HepG2 (cell line): ENCODE data around the gene MFSD6. TPM values are rescaled to one million over a fixed set of nuclear protein-coding genes. Genes with fewer than 3 reads are reported as not detected.

Experiments used
- ATAC-seq: fragments of 200-7000 bp; cut with Tn5 transposase; 3 replicates; pipeline ENCODE4 v1.9.1; 2020; ENCODE audit warnings: mild to moderate bottlenecking, moderate library complexity
- BruUV-seq: library from RNA; stranded (reverse); fragments of 400-500 nt; replicated peaks from 2 replicates; lab custom pipeline; 2021; lab: Mats Ljungman, UMichigan
- CTCF ChIA-PET: fragments of 300-600 bp; formaldehyde crosslinking; extraction: SDS; loops from one replicate; lab custom pipeline; 2021; ENCODE audit warnings: low total read pairs, inconsistent platforms, low intra/inter-chr PET ratio; lab: Yijun Ruan, JAX
- POLR2A ChIA-PET: fragments of 350-600 bp; sonication (Branson Sonifier 250); formaldehyde crosslinking; loops from one replicate; lab custom pipeline; 2020; ENCODE audit warnings: antibody characterized with exemption, inconsistent platforms; lab: Yijun Ruan, JAX
- DNase-seq: peaks from one replicate; pipeline ENCODE4 v3.0.0-alpha.2; 2015; ENCODE audit warnings: low spot score
- FAIRE-seq: peaks from 3 replicates; lab custom pipeline; 2011; peaks lifted over from hg19 to GRCh38; lab: Jason Lieb, UNC
- H2AFZ ChIP-seq: one replicate; pipeline ENCODE4 v1.6.1; 2011; ENCODE audit warnings: low read length, inconsistent platforms
- H3K27ac ChIP-seq: fragments of 300-600 bp; 3 replicates; pipeline ENCODE4 v1.8.0; 2011; ENCODE audit warnings: mixed run types, mild to moderate bottlenecking, mixed read lengths, low read length, inconsistent platforms; ENCODE audit not compliant: insufficient read depth; ENCODE audit errors: extremely low read length
- H3K27me3 ChIP-seq, 2 experiments: fragments of 200-600 bp in 1 of 2; 2 replicates in 1 of 2; 3 replicates in 1 of 2; pipeline versions ENCODE4 v1.6.0 to v1.8.0; 2011; ENCODE audit warnings: low read length in 2 of 2, mild to moderate bottlenecking in 2 of 2, moderate library complexity in 2 of 2, inconsistent platforms in 1 of 2; ENCODE audit not compliant: insufficient read depth in 2 of 2, control insufficient read depth in 1 of 2
- H3K36me3 ChIP-seq, 2 experiments: fragments of 200-600 bp in 1 of 2; replicated peaks in 1 of 2; 2 replicates in 1 of 2; 3 replicates in 1 of 2; pipeline versions ENCODE4 v1.5.1 to v1.8.0; 2011; ENCODE audit warnings: low read length in 2 of 2, inconsistent platforms in 1 of 2; ENCODE audit not compliant: insufficient read depth in 2 of 2, control insufficient read depth in 1 of 2
- H3K4me1 ChIP-seq: 2 replicates; pipeline ENCODE4 v1.5.1; 2012; ENCODE audit warnings: low read length, inconsistent platforms; ENCODE audit not compliant: insufficient read depth
- H3K4me2 ChIP-seq: 2 replicates; pipeline ENCODE4 v1.6.0; 2011; ENCODE audit warnings: low read depth, low read length, inconsistent platforms
- H3K4me3 ChIP-seq, 3 experiments: fragments of 200-600 bp in 1 of 3; sonication (generic), shearing (Covaris generic) in 1 of 3; replicated peaks in 1 of 3; 2 replicates each; pipeline ENCODE4 v1.5.1; 2011 to 2016; ENCODE audit warnings: low read length in 3 of 3, inconsistent platforms in 2 of 3, low read depth in 2 of 3, mild to moderate bottlenecking in 2 of 3, control low read depth in 1 of 3, mixed read lengths in 1 of 3; ENCODE audit not compliant: insufficient read depth in 1 of 3
- H3K79me2 ChIP-seq: one replicate; pipeline ENCODE4 v1.6.1; 2011; ENCODE audit warnings: low read length, inconsistent platforms; ENCODE audit not compliant: insufficient read depth
- H3K9ac ChIP-seq: 2 replicates; pipeline ENCODE4 v1.6.0; 2011; ENCODE audit warnings: mild to moderate bottlenecking, low read depth, low read length, inconsistent platforms; ENCODE audit not compliant: insufficient read depth
- H3K9me3 ChIP-seq: 2 replicates; pipeline ENCODE4 v1.5.1; 2012; ENCODE audit warnings: mild to moderate bottlenecking, low read length
- H4K20me1 ChIP-seq: 2 replicates; pipeline ENCODE4 v1.6.0; 2011; ENCODE audit warnings: inconsistent platforms, mild to moderate bottlenecking, low read length, moderate library complexity; ENCODE audit not compliant: insufficient read depth
- ATF7 ChIP-seq, 2 experiments: fragments of 450-650 bp in 1 of 2; sonication (generic) in 1 of 2; formaldehyde crosslinking in 1 of 2; IDR thresholded peaks; 2 replicates each; pipeline versions ENCODE4 v1.4.0 to v1.6.1; 2016 to 2020; ENCODE audit warnings: antibody characterized with exemption in 1 of 2, mild to moderate bottlenecking in 1 of 2, missing genetic modification reagents in 1 of 2
- CEBPB ChIP-seq: IDR thresholded peaks from 2 replicates; pipeline ENCODE4 v1.6.1; 2011; ENCODE audit warnings: low read depth, low read length, improper control_type of control experiment, borderline replicate concordance
- FOXA1 ChIP-seq, 2 experiments: fragments of 450-650 bp in 1 of 2; sonication (generic) in 1 of 2; formaldehyde crosslinking in 1 of 2; IDR thresholded peaks; 2 replicates each; pipeline versions ENCODE4 v1.4.0 to v1.6.1; 2016 to 2020; ENCODE audit warnings: missing genetic modification reagents in 1 of 2
- FOXA3 ChIP-seq: IDR thresholded peaks from 2 replicates; pipeline ENCODE4 v1.6.1; 2016; ENCODE audit warnings: missing genetic modification reagents, missing compliant biosample characterization
- RFX3 ChIP-seq: IDR thresholded peaks from 2 replicates; pipeline ENCODE4 v1.6.1; 2016; ENCODE audit warnings: missing biosample characterization, missing genetic modification reagents
- ZNF232 ChIP-seq: sonication (generic); formaldehyde crosslinking; IDR thresholded peaks from 2 replicates; pipeline ENCODE4 v1.4.0; 2020; ENCODE audit warnings: missing genetic modification reagents, borderline replicate concordance
- ZNF335 ChIP-seq: sonication (generic); formaldehyde crosslinking; IDR thresholded peaks from 2 replicates; pipeline ENCODE4 v1.4.0; 2020; ENCODE audit warnings: missing genetic modification reagents
- ZNF607 ChIP-seq: sonication (generic); formaldehyde crosslinking; IDR thresholded peaks from 2 replicates; pipeline ENCODE4 v1.5.1; 2020; ENCODE audit warnings: missing genetic modification reagents, mild to moderate bottlenecking, borderline replicate concordance
- ZSCAN29 ChIP-seq: sonication (generic); formaldehyde crosslinking; conservative IDR thresholded peaks from 2 replicates; pipeline ENCODE4 v1.4.0; 2020; ENCODE audit warnings: mild to moderate bottlenecking, missing genetic modification reagents
- ZSCAN30 ChIP-seq: sonication (generic); formaldehyde crosslinking; IDR thresholded peaks from 2 replicates; pipeline ENCODE4 v1.5.0; 2020; ENCODE audit warnings: mild to moderate bottlenecking, missing genetic modification reagents
- WGBS: methylation state at CpG from one replicate; pipeline ENCODE4 v1.1.6; 2017; ENCODE audit warnings: low lambda C conversion rate; 5-methylcytosine and 5-hydroxymethylcytosine counted together
- in situ Hi-C: cut with HindIII; loops from 2 replicates; pipeline ENCODE4 v1.10.0; 2017; ENCODE audit warnings: low pct_unique_long_range_greater_than_20kb; ENCODE audit not compliant: extremely low pct_ligation_motif_present
- intact Hi-C: fragments of 100-400 bp; cut with micrococcal nuclease; formaldehyde crosslinking; loops from one replicate; pipeline ENCODE4 v1.10.0; 2022; ENCODE audit not compliant: unreplicated experiment
- polyA plus RNA-seq, 8 experiments: library from polyadenylated mRNA; depleted of rRNA in 3 of 8; stranded (reverse) in 7 of 8; unstranded in 1 of 8; fragments of >200 nt; fragmentation: Illumina TruSeq in 4 of 8; extraction: Trizol in 4 of 8; gene quantifications; 2 replicates each; pipeline versions ENCODE4 v1.2.1 to v1.2.3, GENCODE V29; 2011 to 2016; ENCODE audit warnings: low read depth in 4 of 8, missing spikeins in 1 of 8, mixed read lengths in 1 of 8; ENCODE audit not compliant: insufficient read depth in 1 of 8
- total RNA-seq, 5 experiments: library from RNA; depleted of rRNA; stranded (reverse); fragments of >200 nt; fragmentation: Illumina TruSeq; extraction: Trizol; gene quantifications; 2 replicates each; pipeline ENCODE4 v1.2.3, GENCODE V29; 2016; ENCODE audit warnings: low read depth in 1 of 5
- TF ChIP-seq, protein P1 (sequence below), 2 experiments: fragments of 450-650 bp in 1 of 2; sonication (generic) in 1 of 2; formaldehyde crosslinking; IDR thresholded peaks; 2 replicates each; pipeline versions ENCODE4 v1.5.0 to v1.8.0; 2020 to 2022; ENCODE audit warnings: mild to moderate bottlenecking in 1 of 2, missing genetic modification reagents in 1 of 2

Gene MFSD6
- total and polyA plus RNA-seq, 2 of the 13 experiments (the other 11 are each of a cell fraction or from before 2014, with no cell fraction given): 0.92 to 1.4 TPM

DNA sequence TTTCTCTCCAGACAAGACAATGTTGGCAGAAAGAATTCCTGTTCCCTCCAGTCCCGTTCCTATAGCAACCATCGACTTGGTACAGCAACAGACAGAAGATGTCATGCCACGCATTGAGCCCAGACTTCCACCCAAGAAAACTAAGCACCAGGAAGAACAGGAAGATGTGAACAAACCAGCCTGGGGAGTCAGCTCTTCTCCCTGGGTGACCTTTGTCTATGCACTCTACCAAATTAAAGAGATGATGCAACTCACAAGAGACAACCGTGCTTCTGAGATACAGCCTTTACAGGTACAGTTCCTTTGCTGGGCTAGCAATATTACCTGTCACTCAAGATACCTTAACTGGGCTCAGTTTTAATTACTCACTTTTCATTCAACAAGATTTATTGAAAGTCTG is 89.3 kb downstream of the MFSD6 start (continued):
- TF ChIP-seq ZSCAN30 (CRISPR knock-in tag) (no peak), ZNF232 (CRISPR knock-in tag) (no peak), CEBPB (peak; percentile 62; the same call in 1 of the 2 replicates), ATF7 (IDR thresholded peaks at IDR 0.05) (peak; percentile 41; the same call in 1 of the 2 replicates), ATF7 (CRISPR knock-in tag; IDR thresholded peaks at IDR 0.05) (no peak), ZSCAN29 (CRISPR knock-in tag) (no peak), RFX3 (CRISPR knock-in tag) (0 out of 2 replicates have a peak, but pooled peaks have one; percentile 45)
- TF ChIP-seq, protein P1, sequence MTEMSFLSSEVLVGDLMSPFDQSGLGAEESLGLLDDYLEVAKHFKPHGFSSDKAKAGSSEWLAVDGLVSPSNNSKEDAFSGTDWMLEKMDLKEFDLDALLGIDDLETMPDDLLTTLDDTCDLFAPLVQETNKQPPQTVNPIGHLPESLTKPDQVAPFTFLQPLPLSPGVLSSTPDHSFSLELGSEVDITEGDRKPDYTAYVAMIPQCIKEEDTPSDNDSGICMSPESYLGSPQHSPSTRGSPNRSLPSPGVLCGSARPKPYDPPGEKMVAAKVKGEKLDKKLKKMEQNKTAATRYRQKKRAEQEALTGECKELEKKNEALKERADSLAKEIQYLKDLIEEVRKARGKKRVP (CRISPR knock-in tag; IDR thresholded peaks at IDR 0.05): peak in 1 of 2 experiments; percentile 84; a peak in 2 of 4 replicates

DNA sequence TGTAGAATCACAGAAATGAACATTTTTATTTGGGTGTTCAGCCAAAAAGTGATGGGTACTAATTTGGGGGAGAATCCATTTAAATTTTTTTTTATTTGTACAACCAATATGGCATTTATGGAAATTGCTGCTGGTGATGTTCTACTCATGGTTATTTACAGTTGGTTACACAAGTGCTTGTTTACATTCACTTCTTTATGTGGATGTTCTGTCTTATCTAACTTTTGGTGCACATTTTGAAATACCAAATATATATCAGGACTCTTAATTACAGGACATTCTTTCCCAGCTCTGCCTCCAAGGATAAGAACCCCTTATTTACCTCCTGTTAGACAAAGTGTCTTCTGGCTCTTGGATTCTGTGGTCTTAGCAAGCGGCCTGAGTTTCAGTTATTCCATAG is 91.1 kb downstream of the MFSD6 start:
- in situ Hi-C loops: no loop called here

More for the DNA sequence above, 91.1 kb downstream of the MFSD6 start:
- intact Hi-C loops: no loop called here
- no peaks in the 10 kb centered on the region for H3K36me3 ChIP-seq
- H3K4me1 ChIP-seq: peaks cover 21% of the 10 kb centered on the region
- H3K27me3 ChIP-seq: no peaks in the 10 kb centered on the region
- H2AFZ ChIP-seq: no peak overlapping the region
- H3K27ac ChIP-seq: no peak overlapping the region
- ChIA-PET CTCF (no interaction called here), POLR2A (no interaction called here)
- ATAC-seq: no peak
- no TSS peak for BruUV-seq
- no peak overlapping the region for H3K4me2 ChIP-seq
- H4K20me1 ChIP-seq: no peaks in the 10 kb centered on the region
- no peak for TF ChIP-seq ZNF335 (CRISPR knock-in tag)
- no peak for TF ChIP-seq FOXA1 (IDR thresholded peaks at IDR 0.05)
- TF ChIP-seq FOXA1 (CRISPR knock-in tag; IDR thresholded peaks at IDR 0.05): peak; percentile 58
- peak; percentile 51 for TF ChIP-seq FOXA3 (CRISPR knock-in tag)
- no peak for TF ChIP-seq ZNF607 (CRISPR knock-in tag)
- no peaks in the 10 kb centered on the region for H3K79me2 ChIP-seq
- H3K4me3 ChIP-seq: no peak overlapping the region
- no peak for FAIRE-seq
- WGBS: 95% methylated on average over 1 of the region's 1 CpG
- no peaks in the 10 kb centered on the region for H3K9me3 ChIP-seq
- DNase-seq: no peak
- H3K9ac ChIP-seq: no peak overlapping the region
